ENCODE data around the gene DSP. TPM values are rescaled to one million over a fixed set of nuclear protein-coding genes. Genes with fewer than 3 reads are reported as not detected.

DSP gene
- total RNA-seq, 2 experiments from 2014 or later, result 0.06 TPM; not detected in 1

GRCh38 chr6:7617801-7618764, 76.6 kb downstream of the DSP start:
- no peaks in the 10 kb centered on the region for H3K79me2 ChIP-seq (ENCODE audit: insufficient read depth, low read depth, low read length)
- H3K9me2 ChIP-seq (ENCODE audit: insufficient read depth, low read length), result no peaks in the 10 kb centered on the region
- ChIA-PET CTCF (ENCODE audit: unreplicated experiment) (no interaction called here), POLR2A (no interaction called here)
- no peaks in the 10 kb centered on the region for H3K4me1 ChIP-seq (ENCODE audit: insufficient read depth, low read length, poor library complexity, severe bottlenecking)
- BruUV-seq (replicated peaks), result no TSS peak
- H3K36me3 ChIP-seq (ENCODE audit: insufficient read depth, low read length), result peaks cover 11% of the 10 kb centered on the region; the same call in 1 of the 2 replicates
- no peak for TF ChIP-seq CTCF (conservative IDR thresholded peaks at IDR 0.05; ENCODE audit: low read length)
- no peak for TF ChIP-seq EZH2phosphoT487 (IDR thresholded peaks at IDR 0.05; ENCODE audit: borderline replicate concordance, low read depth, low read length)
- intact Hi-C loops (cut with micrococcal nuclease; ENCODE audit: unreplicated experiment), result loop anchor here (10.0 kb wide), 1 partner anchor 377 kb away; no protein-coding TSS in a partner anchor
- no peaks in the 10 kb centered on the region for H4K20me1 ChIP-seq (ENCODE audit: insufficient read depth, low read length)
- no peaks in the 10 kb centered on the region for H3K9me3 ChIP-seq (ENCODE audit: low read length)
- H3K27ac ChIP-seq (ENCODE audit: low read depth, low read length, poor library complexity, severe bottlenecking), result no peak overlapping the region
- DNase-seq (ENCODE audit: low spot score), result no peak
- no peak overlapping the region for H3K4me3 ChIP-seq (ENCODE audit: low read depth, low read length, poor library complexity, severe bottlenecking)
- H2AFZ ChIP-seq (ENCODE audit: low read length), result no peak overlapping the region
- H3K4me2 ChIP-seq (ENCODE audit: low read length), result no peak overlapping the region

- no peak overlapping the region for H2AFZ ChIP-seq (ENCODE audit: low read length)
- TF ChIP-seq EZH2phosphoT487 (IDR thresholded peaks at IDR 0.05; ENCODE audit: borderline replicate concordance, low read depth, low read length), result no peak
- no peak for TF ChIP-seq CTCF (conservative IDR thresholded peaks at IDR 0.05; ENCODE audit: low read length)
- CTCF ChIA-PET (ENCODE audit: unreplicated experiment), result interaction anchor here (0.8 kb wide), 1 partner anchor 10 kb away, joined by 3 read pairs; no protein-coding TSS in a partner anchor
- H3K4me3 ChIP-seq (ENCODE audit: low read depth, low read length, poor library complexity, severe bottlenecking), result no peak overlapping the region
- no peak for DNase-seq (ENCODE audit: low spot score)
- no peak overlapping the region for H3K27ac ChIP-seq (ENCODE audit: low read depth, low read length, poor library complexity, severe bottlenecking)
- no peaks in the 10 kb centered on the region for H3K4me1 ChIP-seq (ENCODE audit: insufficient read depth, low read length, poor library complexity, severe bottlenecking)
- H3K4me2 ChIP-seq (ENCODE audit: low read length), result no peak overlapping the region
- intact Hi-C loops (cut with micrococcal nuclease; ENCODE audit: unreplicated experiment), result no loop called here
- no peaks in the 10 kb centered on the region for H3K9me2 ChIP-seq (ENCODE audit: insufficient read depth, low read length)
- BruUV-seq (replicated peaks), result no TSS peak
- H4K20me1 ChIP-seq (ENCODE audit: insufficient read depth, low read length), result no peaks in the 10 kb centered on the region
- H3K9me3 ChIP-seq (ENCODE audit: low read length), result no peaks in the 10 kb centered on the region
- POLR2A ChIA-PET, result interaction anchor here (0.6 kb wide), 1 partner anchor 68 kb away, joined by 3 read pairs; no protein-coding TSS in a partner anchor
- H3K36me3 ChIP-seq (ENCODE audit: insufficient read depth, low read length), result no peaks in the 10 kb centered on the region
- no peaks in the 10 kb centered on the region for H3K79me2 ChIP-seq (ENCODE audit: insufficient read depth, low read depth, low read length)
Observed at GRCh38 chr6:7621761-7622160, 80.3 kb downstream of the DSP start.

Data from OCI-LY7 (cell line).